HG02610 (cell line): Measurements from ENCODE around the gene HYKK.
"Not testable (repeated sequence)": the region's sequence is repeated elsewhere in the genome, so short reads cannot be mapped to it uniquely, and the experiment has no call there.

Experiments
- ATAC-seq: cut with Tn5 transposase; IDR thresholded peaks from one replicate; pipeline ENCODE4 v1.9.1; 2021; ENCODE audit warnings: mild to moderate bottlenecking, moderate library complexity; ENCODE audit not compliant: unreplicated experiment

The HYKK gene

DNA sequence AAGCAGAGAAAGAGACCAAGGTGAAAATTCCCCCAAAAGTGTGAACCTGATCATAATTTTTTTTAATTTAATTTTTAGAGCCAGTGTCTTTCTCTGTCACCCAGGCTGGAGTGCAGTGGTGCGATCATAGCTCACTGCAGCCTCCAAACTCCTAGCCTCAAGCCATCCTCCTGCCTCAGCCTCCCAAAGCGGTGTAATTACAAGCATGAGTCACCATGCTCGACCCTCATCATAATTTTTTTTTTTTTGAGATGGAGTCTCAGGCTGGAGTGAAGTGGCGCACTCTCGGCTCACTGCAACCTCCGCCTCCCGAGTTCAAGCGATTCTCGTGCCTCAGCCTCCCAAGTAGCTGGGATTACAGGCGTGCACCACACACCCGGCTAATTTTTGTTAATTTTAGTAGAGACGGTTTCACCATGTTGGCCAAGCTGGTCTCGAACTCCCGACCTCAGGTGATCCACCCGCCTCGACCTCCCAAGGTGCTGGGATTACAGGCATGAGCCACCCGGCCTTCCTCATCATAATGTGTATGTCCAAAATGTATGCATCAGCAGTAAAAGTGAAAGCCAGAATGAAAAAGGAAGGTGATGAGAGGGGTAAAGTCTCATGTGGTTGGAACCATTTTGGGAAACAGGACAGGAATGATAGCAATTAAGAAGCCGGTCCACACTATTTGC is 32.2 kb downstream of the HYKK start:
- not testable (repeated sequence) for ATAC-seq

DNA sequence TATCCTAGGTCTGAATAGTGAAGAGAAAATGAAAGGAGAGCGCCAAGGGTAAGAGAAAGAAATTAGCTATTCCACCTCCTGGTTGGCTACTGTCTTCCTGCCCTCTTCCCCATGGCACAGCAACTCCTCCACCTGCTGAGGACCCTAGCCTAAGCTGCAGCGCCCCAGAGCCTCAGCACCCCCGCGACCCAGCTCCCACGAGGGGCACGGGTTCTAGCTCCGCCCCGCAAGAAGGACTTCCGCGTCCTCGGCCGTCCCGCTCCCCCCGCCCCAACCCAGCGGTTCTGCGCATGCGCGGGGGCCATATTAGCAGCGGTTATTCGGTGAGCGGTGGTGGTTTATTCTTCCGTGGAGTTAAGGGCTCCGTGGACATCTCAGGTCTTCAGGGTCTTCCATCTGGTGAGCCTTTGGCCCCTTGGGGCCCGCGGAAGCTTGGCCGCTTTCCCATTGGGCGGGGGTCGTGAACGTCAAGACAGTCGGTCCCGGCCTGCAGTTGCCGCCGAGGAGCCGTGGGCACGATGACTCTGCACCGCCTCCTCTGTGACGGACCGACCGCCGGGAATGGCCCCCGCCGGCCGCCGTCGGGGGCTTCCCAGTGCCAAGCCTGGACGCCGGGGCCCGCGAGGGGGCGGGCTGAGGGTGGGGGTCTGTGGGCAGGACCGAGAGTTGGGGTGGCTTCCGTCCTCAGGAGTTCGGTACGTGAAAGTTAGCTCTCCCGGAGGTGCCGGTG is 32.9 kb downstream of the HYKK start, which contains the start of gene PSMA4:
Gene PSMA4 (plus strand): TSS at position 304 of the 730 bp plus-strand sequence. CDS start 1,484 bp downstream, outside the sequence.
- peak; percentile 77 for ATAC-seq

DNA sequence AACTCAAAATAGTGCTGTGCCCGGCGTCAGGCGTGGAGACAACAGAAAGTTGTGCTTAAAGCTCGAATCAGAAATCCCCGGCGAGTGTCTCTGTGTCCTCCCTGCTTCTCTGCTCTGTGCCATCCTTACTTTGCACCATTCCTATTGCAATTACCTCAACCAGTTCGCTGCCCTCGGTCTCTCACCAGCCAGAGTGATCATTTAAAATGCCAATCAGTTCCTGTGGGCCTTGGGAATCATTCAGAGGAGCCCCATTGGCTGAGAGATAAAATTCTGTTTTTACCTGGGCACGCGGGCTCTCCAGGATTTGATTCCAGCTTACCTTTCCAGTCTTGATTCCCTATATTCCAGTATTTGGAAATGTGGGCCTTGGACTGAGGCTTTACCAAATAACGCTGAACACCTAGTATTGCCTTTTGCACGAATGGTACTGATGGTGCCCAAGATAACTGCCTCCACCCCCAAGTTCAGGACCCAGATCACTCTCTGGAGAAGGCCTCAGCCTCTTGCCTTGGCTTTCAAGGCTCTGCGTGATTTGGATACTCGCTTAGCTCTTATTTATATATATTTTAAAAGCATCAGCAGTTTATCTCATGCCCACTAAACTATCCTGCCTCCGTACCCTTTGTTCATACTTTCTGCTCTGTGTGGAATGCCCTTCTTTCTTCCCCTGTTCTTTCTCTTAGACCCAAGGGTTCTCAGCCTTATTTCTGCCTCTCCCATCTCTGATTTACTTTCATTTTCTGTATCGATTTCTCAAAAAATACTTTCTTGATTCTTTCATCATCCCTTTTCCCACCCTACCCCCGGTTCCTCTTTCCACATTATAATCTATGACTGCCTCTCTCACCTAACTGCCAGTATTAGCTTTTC is 33.7 kb downstream of the HYKK start:
- no peak for ATAC-seq

DNA sequence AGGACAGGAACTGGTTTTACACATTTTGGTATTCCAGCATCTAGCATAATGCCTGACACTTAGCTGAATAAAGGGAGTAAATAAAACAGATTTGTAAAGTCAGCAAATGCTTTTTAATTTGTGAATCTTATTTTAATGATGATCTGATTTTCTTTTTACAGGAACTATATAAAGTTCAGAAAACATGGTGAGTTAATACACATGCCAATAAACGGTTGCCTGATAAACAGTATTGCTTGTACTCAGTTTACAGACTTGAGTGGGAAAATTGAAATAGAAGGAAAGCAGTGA is 34.3 kb downstream of the HYKK start:
- no peak for ATAC-seq

DNA sequence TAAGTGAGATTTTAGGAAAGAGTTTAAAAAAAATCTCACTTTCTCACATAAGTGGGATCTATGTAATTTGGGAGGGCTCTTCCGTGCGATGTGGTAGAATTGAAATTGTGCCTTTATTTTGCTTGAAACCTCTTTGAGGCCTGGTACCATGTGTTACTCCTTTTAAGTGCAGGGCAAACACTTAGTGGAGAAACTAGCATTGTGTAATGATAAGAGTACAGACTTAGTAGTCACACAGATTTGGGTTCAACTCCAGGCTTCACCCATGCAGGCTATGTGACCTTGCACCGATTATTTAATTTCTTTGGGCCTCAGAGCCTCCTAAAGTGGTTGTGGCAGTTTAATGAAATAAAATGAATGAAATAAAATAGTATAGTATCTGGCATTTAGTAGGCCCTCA is 35.3 kb downstream of the HYKK start:
- no peak for ATAC-seq

DNA sequence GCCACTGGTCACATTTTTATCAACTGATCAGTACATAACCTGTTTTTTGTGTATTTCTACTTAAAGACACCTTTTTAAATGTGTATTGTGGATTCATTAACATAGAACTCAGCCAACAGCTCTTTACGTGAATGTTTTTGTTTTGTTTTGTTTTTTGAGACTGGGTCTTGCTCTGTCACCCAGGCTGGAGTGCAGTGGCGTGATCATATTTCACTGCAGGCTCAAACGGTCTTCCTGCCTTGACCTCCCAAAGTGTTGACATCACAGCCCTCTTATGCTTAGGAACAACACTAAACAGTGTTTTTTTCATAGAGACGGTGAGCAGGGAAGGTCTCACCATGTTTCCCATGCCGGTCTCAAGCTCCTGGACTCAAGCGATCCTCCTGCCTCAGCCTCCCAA is 42.8 kb downstream of the HYKK start:
- no peak for ATAC-seq

DNA sequence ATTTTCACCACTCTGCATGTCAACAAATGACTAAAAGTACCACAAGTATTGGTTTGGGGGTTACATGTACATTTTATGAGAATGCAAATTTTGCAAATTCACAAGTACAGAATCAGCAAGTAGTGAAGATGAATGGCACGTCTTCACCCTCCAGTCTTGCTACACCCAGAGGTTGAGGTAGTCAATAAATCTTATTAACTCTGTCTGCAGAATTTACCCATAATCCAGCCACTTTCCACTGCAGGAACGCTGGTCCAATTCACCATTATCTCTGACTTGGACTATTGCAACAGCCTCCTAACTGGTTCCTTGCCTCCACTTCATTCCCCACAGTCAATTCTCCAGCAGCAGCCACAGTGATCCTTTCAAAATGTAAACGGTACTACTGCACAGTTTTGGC is 43.4 kb downstream of the HYKK start:
- ATAC-seq = no peak

DNA sequence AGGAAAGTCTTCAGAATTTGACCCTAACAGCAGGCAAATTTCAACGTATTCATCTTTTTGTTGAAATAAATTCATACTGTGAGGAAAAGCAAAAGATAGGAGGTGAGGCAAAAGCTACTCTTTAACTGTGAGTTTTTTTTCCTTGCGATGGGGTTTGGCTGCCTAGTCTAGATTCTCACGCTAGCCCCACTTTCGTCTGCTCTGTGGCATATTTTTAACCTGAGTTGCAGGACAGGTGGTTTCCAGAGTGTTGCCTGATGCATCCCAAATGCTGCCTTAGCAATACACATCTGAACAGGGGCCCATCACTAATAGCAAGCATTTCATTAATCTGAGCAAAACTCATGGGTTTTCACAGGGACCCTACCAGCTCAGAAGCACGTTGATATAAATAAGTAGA is 44.5 kb downstream of the HYKK start:
- no peak for ATAC-seq

DNA sequence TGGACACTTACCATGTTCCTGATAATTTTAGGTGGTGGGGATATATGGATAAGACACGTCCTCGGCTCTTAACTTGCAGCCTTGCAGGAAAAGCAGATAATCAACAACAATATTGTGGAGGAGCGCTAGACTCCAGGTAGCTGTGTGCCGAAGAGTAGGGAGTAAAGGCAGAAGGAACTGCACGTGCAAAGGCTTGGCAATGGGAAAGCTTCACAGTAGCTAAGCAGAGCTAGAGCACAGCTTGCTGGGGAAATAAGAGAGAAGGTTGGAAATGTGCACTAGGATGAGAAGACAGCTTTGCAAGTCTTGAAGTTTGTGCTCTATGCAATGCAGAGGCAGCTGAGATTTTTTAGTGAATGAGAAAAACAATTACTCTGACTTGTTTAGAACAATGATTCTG is 45.2 kb downstream of the HYKK start:
- no peak for ATAC-seq

DNA sequence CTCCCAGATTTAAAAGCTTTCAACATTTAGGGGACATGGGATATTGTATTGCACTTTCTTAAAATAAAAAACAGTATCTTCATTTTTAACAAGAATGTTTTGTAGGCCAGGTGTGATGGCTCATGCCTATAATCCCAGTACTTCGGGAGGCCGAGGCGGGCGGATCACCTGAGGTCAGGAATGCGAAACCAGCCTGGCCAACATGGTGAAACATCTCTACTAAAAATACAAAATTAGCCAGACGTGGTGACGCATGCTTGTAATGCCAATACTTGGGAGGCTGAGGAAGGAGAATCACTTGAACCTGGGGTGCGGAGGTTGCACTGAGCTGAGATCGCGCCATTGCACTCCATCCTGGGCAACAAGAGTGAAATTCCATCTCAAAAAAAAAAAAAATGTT is 52.8 kb downstream of the HYKK start:
- ATAC-seq = not testable (repeated sequence)

DNA sequence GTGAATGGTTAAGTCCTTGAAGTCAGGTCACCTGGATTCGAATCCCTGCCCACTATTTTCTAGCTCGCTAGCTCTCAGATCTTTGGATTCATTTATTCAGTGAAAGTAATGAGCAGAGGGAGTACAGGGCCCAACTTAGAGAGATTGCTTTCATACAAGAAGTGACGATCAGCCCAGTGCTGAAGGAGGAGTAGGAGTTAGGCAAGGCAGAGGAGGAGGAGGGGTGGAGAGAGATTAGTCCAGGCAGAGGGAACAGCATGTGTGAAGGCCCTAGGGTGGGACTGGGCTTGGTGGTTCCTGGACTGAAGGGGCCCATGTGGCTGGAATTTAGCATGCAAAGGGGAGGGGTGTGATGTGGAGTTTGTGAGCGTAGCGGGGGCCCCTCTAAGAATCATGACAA is 54.1 kb downstream of the HYKK start:
- ATAC-seq = no peak

DNA sequence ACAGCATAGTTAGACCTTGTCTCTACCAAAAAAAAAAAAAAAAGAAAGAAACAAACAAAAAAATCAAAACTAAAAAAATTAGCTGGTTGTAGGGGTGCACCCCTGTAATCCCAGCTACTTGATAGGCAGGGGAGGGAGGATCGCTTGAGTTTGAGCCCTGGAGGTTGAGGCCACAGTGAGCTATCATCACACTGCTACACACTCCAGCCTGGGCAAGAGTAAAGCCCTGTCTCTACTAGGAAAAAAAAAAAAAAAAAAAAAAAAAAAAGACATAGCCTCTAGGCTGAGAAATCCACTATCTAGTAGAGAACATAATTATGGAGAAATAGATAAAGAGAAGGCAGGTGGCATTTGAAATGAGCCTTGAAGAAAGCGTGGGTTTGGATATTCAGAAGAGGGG is 55.7 kb downstream of the HYKK start:
- ATAC-seq = no peak

DNA sequence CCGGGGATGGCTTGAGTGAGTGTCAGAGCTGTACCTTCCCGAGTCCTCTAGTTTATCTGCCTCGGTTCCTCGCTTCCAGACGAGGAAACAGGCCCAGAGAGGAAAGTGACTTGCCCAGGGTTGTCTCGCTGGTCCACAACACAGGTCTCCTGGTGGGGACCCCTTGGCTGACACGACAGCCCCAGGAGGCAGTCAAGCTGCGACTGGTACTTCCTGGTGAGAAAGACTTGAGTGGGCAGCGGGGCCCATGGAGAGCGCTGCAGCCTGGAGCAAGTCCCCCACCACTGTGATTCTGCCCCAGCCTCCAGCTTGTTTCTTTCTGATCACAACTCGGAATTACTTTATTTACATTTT is 57.3 kb downstream of the HYKK start:
- no peak for ATAC-seq

DNA sequence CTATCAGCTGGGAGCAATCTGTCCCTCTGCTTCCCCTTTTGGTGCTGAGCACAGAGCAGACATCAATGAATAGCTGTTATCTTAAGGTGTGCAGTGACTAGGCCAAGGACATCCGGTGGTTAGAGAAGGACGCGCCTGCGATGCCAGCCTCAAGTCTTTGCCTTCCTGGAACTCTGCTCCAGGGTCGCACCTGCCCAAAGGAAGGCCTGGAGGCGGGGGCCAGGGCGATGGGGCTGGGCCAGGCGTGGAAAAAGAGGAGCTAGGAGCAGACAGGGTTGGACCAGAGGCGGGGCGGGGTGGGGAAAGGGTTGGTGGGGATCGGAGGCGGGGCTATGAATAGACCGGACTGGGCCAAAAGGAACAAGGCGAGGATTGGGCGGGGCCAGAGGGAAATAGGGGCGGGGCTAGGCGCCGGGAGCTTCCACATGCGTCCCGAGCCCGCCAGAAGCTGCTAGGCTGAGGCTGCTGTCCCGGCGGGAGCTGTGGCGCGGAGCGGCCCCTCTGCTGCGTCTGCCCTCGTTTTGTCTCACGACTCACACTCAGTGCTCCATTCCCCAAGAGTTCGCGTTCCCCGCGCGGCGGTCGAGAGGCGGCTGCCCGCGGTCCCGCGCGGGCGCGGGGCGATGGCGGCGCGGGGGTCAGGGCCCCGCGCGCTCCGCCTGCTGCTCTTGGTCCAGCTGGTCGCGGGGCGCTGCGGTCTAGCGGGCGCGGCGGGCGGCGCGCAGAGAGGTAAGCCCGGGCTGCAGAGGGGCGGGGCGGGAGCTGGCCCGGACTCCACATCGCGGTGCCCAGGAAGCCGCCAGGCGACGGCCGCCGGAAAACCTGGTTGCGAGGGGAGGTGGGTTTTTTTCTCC is 57.9 kb downstream of the HYKK start, which contains the start of gene CHRNA5:
Gene CHRNA5 (plus strand): TSS at position 424 of the 854 bp plus-strand sequence. CDS start 200 bp downstream, at position 624.
- peak; percentile 88 for ATAC-seq

DNA sequence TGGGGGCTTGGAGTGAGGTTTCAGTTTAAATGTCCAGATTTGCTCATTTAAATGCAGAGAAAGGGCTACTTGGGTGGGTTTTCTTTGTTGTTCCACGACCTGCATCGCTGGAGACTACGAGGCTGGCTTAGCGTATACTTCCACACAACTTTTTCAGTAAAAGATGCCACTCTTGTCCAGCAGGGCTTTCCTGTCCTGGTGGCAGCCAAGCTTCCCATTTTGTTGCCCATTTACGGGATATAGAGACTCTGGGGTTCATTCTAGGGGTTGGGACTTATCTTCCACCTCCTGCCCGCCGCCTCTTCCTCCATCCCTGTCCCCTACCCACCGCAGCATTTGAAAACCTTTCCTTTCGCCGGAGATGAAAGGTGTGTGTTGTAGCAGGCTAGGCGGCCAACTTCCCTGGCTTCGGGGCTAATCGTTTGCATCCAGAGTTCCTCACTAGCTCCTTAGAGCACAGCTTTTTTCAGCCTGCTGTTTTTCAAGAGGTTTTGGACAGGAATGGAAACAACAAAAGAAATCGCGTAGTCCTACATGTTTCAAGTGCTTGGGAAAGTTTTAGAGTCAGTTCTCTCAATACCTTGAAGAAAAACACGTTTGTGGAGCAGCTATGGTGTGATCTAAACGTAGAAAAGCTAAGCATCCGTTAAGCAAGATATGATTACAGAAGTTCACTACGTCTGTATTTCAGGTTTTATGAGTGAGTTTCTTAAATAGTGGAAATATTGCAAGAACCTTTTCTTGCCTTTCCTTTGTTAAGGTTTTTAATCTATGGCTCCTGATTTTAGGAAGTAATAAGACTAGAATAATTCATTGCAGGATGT is 58.8 kb downstream of the HYKK start:
- ATAC-seq = peak; percentile 14

DNA sequence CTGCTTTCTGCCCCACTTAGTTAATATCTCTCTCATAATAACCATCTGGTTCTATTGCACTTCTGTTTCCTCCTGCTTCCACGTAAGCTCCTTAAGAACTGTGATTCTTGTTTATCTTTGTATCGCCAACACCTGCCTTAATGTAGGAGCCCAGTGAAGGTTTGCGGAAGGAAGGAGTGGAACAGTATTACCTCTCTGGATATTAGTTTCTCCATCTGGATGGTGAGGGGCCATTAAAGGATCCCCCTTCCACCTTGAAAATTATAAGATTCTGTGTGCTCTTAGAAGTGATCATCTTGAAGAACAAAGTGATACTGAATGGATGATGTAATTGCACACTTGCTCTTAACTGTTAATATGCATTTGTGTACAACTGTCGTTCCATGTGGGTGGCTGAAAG is 60.2 kb downstream of the HYKK start:
- no peak for ATAC-seq

DNA sequence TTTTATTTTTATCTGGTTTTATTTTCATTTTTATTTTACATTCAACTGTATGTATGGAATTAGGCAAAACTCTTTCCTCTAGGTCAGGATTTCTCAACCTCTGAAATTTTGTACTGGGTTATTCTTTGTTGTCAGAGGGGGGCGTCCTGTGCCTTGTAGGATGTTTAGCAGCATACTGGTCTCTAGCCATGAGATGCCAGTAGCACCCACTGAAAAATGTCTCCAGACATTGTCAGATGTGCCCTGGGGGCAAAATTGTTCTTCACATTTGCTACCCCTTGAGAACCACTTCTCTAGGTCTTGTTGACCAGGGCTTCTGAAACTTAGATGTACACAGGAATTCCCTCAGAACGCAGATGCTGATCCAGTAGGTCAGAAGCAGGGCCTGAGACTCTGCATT is 63.3 kb downstream of the HYKK start:
- no peak for ATAC-seq

DNA sequence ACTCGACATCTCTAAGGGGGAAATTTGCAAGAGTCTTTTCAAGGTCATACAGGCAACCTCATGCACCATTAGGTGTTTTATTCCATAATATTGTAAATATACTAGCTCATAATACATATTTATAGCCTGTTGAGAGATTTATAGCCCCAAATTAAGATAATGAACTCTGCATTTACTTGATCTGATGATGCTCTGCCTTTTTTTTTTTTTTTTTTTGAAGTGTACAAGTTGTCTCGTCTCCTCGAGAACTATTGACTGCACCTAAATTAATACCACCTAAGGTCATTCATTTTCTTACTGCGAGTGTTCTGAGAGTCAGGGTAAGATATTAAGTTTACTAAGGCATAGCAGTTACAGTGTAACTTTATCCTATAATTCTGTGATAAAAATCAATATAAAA is 64.0 kb downstream of the HYKK start:
- ATAC-seq = no peak

DNA sequence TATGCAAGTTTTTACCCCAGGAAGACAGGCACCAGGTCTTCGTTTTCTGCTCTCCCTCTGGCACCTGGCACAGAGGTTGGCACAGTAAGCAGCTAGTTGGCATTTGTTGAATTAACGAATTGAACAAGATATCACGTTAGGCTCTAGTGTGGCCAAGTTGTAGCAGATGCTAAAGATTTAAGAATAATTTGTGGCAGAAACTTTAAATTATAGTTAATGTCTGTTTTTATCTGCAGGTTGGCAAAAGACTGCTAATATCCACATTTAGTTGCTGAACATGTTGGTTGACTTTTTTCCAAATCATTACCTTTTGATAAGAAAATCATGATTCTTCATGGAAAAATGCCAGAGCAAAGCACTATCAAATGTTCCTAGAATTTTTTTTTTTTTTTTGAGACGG is 66.0 kb downstream of the HYKK start:
- ATAC-seq = no peak

DNA sequence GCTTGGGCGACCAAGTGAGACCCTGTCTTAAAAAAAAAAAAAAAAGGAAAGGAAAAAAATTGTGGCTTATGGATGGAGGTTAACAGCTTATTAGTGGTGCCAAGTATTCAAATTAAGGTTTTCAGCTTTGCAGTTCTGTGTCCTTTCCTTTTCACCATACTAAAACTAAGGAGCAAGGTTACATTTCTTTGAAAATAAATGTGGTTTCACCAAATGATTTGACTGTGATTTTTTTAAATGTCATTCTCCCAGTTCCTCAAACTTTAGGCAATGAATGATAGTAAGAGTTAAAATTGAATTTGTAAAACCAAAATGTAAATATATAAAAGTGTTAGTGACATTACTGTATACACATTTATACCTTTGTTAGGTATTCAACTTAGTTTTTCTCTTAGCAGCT is 67.6 kb downstream of the HYKK start:
- ATAC-seq = no peak
